NCI-H82 (cell line): ENCODE results near the gene DNAJC18.
"Not testable (repeated sequence)": the region's sequence is repeated elsewhere in the genome, so short reads cannot be mapped to it uniquely, and the experiment has no call there.

Source experiments
- DNase-seq: peaks from one replicate; lab custom pipeline; 2025; lab: John Stamatoyannopoulos, UW

DNAJC18 gene

DNA sequence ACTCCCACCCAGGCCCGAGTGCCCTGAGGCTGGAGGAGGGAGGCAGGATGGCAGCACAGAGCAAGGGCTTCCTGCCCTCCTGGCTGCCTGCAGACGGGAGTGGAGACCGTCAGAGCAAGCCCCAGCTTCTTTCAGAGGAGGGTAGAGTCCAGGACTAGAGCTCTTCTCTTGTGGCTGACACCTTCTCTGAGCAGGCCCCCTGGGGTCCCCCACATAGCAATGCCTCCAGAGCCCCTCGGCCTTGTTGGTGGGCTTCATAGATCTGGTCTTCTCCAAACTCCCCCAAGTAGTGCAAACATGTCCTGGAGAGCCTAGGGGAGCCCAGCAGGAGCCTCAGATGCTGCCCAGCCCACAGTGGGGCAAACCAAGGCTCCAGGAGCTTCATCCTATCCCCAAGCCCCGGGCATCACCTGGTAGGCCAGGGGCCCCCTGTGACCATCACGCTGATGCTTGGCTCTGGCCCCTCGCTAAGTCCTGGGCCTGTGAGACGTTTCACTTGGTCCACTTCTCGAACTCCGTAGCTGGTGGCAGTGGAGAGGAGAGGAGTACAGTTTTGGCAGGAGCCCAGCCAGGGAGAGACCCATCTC lies 51.6 kb downstream of the DNAJC18 start:
- no peak for DNase-seq

DNA sequence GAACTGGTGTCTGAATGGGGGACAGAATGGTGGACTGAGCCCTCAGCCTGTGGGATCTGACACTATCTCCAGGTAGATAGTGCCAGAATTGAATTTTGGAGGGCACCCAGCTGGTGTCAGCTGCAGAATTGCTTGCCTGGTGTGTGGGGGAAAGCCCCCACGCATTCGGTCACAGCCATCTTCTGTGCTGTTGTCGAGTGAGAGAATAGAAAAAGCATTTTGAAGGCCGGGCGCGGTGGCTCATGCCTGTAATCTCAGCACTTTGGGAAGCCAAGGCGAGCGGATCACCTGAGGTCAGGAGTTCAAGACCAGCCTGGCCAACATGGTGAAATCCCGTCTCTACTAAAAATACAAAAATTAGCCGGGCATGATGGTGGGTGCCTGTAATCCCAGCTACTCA lies 52.4 kb downstream of the DNAJC18 start:
- not testable (repeated sequence) for DNase-seq

DNA sequence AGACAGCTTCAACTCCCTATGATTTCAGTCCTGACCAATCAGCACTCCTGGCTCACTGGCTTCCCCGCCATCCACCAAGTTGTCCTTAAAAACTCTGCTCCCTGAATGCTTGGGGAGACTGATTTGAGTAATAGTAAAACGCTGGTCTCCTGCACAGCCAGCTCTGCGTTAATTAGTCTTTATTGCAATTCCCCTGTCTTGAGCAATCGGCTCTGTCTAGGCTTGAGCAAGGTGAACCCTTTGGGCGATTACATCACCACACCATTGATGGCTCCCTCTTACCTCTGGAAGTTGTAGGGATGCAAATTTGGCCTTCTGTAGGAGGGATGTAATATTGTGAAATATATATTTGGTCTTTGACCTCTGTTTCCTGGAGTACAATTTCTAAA lies 53.3 kb downstream of the DNAJC18 start:
- no peak for DNase-seq

DNA sequence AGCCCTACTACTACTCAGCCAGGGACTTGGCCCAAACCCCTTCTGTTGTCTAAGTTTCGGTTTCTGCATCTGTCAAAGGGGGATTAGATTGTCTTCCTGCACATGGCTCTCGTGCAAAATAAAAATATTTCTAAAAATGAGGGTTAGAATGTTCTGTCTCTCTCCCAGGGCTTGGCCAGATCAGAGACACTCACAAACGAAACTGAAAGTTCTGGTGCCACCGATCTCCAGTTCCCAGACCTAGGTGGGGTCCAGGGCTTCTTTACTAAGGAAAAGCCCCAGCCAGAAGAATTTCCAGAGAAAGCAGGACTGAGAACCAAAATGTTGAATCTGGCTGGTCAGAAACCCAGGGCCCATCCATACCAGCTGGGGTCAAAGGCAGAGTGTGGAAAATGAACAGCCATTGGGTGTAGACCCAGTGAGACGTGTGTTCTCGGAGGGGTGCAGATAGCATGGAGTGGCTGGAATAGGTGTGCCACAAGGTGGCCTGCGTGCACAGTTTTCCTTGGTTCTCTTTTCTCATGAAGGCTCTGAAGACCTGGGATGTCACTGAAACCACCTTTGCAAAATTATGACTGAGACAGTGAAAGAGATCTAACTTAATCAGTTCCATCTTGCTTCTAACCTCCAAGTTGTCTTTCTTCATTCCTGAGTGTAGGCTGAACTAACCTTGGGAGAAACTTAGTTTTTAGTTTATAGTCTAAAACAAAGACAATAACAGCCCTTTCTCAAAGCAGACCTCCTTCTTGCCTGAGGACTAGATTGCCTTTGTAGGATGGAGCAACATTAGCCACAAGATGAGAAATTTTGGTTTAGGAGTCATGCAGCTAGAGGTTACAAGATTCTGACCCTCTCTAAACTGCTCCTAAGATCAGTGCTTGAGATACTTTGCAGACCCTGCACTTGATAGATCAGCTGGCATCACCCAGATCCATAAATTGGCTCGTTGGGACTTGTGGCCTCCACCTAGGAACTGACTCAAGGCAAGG lies 54.0 kb downstream of the DNAJC18 start:
- DNase-seq, result no peak

DNA sequence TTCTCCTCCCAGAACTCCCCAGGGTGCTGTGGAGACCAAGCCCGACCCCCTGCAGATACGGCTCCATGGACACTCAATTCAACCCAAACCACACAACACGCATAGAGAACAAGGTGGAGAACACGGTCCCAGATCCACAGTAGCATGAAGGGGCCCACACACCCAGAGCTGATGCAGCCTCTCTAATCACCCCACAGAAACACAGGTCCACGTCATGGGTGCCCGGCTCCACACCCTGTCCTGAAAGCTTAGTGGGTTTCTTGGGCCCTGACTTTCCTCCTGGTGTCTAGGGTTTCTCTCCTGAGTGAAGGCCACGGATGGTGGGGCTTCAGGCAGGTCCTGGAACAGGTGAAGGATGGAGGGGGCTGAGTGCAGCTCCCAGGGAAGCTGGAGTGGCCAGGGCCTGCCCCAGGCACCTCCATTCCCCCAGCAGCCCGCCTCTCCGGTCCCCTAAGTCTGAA lies 54.7 kb downstream of the DNAJC18 start:
- no peak for DNase-seq

DNA sequence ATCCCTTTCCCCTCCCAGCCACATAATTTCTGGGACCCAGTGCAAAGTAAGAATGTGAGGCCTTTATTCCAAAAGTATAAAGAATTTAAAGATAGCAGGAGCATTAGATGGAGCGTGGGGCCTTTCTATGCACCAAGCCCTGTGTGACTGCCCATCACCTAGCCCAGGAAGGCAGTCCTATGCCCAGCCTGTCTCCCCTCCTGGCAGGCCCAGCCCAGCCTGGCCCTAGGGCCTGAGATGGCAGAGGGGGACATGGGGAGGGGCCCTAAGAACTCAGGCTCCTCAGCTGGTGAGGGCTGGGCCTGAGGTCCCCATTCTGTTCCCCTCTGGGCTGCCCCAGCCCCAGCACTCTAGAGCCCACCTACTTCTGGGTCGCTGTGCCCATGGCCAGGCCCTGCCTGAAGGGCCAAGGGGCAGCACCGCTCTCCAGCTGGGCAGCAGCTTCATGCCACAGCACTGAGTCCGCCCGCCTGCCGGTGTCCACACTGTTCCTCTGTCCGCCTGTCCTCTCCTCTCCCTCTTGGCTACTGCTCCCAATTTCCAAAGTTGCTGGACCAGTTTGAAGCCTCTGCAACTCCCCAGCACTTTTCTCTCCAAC lies 55.2 kb downstream of the DNAJC18 start:
- no peak for DNase-seq

DNA sequence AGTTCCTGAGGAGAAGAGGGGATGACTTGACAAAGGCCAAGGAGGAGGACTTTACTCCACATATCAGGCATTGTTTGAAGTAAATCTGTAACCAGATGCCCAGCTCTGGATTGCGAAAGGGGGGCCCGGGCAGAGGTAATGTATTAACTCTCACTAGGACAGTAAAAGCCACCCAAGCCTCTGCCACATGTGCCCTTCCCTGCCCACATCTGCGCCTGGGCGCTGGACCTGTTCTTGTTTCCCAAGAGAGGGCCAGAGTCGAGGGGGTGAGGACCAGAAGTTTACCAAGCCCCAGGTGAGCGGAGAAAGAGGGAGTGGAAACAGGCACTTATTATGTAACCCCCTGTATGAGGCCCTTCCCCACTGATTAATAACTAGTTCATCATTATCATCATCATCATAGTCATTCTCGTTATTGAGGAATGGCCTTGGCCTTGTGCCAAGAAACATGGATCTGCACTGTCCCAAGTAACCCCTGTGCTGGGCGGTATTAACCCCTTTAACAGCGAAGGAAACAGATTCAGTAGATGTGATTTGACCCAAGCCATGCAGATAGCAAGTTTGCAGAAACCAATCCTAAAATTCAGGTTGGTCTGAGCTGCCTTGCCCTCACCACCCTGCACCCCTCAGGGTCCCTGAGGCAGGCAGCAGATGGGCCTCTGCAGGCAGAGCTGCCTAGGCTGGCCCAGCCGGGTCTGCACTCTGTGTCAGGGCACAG lies 55.9 kb downstream of the DNAJC18 start, which contains the start of gene SLC23A1:
SLC23A1 (minus strand) TSS at position 23 of the 718 bp plus-strand sequence. CDS start 44 bp downstream, outside the sequence.
- DNase-seq, result no peak

DNA sequence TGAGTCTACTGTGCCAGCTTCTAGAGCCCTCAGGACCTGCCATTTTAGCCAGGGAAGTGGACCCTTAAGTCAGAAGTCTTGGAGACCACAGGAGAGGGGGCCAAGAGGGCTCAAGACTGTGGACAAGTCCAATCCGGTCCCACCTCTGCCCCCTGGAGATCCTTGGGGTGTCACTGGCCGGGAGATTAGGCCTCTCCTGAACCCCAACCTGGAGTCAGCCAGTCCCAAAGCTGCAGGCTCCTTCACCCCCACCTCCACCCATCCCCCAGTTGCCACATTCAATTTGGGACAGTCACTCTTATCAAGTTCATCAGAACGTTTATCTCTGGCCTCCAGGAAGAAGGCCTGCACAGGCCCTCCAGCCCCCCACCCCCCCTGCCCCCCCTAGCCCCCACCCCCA lies 56.5 kb downstream of the DNAJC18 start:
- DNase-seq, result no peak

DNA sequence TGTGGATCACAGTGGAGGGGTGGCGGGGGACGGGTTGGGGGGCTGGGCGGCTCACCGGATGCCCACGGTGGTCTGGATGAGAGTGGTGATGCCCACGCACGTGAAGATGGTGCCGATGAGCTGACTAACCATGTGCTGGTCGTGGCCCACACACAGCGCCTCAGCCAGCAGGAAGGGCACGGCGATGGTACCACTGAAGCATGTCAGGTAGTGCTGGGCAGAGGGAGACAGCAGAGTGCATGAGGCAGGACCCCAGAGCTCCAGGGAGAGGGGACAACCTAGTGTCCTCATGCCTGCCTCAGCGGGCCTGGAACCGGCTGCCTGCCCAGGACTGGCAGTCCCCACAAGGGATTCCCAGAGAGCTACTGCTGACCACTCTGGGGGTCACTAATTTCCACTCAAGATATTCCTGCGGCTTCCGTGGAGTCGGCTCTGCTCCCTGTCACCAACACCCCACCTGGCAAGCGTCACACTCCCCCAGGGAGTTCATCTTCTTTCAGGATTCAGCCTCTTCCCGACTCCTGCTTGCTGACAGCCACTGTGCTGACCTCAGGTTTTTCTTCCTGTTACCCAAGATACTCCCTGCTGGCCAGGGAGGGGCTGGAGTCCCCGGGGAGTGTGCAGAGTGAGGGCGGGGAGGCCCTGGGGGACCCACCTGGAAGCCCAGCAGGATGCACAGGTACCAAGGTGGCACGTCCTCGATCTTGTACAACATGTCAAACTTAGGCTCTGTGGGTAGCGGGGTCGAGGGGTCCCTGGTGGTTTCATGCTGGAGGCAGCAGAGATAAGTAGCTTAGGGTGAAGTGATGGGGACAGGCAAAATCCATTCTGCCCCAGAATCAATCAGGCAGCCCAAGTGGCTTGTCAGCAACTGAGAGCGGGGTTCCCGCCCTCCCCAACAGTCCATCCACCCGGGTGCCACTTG lies 57.2 kb downstream of the DNAJC18 start:
- no peak for DNase-seq

DNA sequence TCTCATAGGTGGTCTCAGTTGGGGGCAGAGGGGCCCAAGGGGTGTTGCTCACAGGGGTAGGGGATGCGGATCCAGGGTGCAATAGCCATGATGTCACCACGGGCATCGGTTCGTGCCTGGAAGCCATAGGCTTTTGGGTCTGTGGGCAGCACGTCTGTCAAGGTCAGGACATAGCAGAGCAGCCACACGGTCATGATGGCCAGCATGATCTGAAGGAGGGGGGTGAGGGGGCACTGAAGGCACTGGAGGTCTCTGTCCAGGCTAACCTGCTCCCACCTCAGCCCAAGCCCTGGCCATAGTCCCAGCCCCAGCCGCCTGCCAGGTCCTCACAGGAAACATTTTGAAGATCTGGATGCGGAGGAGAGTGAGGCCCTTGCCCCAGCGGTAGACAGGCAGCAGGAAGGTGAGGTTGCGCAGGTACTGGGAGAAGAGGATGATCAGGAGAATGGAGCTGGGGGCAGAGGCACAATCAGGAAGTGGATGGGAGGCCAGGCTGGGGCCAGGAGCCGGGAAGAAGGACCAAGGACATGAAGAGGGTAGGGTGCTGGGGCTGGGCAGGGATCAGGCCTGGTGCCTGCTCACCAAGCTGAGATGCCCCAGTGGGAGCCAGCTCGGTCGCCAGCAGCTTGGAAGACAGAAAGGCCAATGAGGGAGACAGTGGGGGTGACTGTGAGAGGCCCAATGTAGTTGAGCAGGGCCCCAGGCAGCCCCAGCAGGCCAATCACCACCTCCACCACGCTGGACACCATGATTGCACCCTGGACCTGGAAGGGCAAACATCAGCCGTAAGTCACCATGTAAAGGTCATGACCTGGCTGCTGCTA lies 59.5 kb downstream of the DNAJC18 start:
- DNase-seq, result no peak

DNA sequence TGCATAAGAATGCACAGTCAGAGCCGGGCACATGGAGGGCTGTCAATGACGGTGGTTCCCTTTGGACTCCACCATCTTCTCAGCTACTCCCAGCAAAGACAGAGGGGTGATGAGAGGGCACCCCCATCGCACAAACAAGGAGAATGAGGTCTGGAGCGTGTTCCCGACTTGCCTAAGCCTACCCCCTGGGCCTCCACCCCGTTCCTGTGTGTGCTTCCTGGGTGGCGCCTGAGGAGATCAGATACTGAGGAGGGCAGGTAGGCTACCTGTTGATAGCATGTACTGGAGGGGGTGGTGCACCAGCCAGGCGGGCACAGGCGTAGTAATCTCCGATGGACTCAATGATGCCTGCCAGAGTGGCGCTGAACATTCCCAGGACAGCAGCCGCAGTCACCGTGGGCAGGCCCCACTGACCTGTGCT lies 60.4 kb downstream of the DNAJC18 start:
- DNase-seq, result no peak

DNA sequence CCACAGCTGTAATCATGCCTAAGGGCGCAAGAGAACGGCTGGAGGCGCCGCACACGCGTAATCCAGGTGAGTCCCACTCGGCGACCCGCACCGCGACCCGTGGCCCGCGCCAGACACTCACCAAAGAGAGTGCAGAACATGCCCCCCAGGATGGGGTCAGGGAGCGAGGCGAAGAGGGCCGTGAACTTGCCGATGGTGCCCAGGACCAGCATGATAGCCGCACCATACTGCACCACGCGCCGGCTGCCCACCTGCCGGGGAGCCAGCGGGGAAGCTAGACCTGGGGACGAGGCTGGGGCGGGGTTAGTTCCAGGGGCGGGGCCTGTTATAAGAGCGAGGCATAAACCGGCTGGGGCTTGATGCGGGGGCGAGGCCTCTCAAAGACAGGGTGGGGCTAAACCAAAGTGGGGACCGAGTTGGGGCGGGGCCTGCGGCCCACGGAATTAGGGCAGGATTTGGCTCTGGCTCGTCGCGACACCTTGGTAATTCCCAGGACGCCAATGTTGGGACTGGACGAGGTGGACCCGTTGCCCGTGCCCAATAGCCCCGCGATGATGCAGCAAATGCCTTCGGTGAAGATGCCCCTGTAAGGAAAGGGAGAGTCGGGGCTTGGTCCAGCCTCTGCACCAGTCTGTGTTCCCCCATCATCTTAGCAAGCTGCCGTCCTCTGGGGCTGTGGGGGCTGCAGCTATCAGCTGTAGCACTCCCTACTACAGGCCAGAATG lies 61.1 kb downstream of the DNAJC18 start:
- no peak for DNase-seq

DNA sequence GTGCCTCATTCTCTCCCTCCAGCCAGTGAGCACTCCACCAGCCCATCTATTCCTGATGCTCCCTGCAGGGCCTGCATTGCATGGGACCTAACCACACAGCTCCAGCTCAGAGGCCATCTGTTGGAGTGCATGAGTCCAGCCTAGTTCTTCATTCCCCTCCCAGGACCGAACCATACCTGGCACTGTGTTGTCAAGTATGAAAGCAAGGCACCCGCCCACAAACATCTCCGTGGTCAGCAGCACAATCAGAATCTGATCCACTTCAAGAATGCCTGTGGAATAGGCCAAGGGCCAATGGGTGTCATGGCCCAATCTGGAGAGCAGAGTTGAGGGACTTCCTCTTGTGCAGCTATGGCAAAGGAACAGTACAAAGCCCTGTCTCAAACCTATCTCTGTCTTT lies 62.1 kb downstream of the DNAJC18 start:
- no peak for DNase-seq

DNA sequence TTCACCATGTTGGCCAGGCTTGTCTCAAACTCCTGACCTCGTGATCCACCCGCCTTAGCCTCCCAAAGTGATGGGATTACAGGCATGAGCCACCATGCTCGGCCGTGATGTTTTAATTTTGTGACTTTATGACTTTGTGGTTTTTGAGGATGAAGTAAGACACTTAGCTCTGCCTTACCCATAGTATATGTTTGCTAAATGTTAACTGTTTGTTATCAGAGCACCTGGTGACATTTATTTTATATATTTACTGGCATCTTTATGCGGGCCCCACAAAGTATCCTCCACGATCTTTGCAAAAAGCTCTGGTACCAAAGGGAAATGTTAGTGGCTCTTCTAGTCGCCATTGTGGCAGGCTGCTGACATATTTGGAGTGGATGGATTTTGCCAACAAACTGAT lies 63.0 kb downstream of the DNAJC18 start:
- DNase-seq, result no peak

DNA sequence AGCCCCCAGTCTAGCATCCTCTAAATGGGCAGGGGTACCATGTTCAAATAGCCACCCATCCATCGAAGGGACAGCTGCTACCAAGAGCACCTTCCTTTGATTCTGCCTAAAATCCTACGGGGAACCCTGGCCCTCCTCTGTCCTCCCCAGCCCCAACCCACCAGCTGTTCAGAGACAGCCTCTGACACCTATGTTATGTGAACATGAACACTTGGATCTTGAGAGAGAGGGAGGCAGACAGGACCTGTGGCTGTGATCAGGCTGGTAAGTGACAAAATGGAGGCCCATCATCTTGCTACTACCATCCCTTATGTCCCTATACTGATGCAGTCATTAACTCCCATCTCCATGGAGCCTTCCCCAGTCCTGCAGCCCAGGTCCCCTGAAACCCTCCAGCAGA lies 64.4 kb downstream of the DNAJC18 start:
- no peak for DNase-seq

DNA sequence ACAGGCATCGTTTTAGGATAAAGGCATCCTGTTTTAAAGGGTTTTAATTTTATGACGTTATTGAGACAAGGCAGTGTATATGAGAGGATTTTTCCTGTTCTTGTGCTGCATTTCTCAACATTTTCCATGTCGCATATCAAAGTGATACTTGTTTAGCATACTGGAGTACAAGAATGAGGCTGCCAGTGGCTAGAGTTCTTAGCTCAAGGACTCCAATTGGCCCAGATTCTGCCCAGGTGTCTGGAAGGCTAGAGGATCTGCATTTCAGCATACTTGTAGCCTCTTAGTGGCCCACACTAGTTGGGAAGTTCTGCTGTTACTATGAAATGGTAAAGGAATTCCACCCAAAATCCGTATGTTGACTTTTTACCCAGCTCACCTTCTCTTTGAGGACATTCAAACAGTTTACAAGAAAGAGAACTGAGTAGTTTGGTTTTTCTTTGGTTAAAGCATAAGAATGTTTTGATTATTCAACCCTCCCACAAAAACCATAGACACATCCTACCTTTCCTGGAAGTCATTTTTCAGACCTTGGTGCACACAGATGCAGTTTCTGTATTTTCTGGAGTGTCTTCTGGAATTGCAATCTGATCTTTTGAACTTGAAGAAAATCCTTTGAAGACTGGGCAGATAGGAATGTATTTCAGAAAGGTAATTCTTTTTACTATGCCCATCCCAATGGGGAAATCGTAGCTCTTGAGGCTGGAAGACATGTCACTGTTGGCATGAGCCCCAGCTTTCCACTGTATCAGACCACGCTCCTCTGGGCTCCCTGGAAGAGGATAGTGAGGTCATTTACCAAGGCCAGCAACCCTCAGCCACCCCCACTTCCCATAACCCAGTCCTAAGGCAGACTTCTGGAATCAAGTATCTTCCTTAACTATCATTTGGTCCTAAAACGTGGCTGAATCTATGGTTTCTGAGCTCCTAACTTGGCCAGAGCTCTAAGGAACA lies 67.6 kb downstream of the DNAJC18 start:
- no peak for DNase-seq

DNA sequence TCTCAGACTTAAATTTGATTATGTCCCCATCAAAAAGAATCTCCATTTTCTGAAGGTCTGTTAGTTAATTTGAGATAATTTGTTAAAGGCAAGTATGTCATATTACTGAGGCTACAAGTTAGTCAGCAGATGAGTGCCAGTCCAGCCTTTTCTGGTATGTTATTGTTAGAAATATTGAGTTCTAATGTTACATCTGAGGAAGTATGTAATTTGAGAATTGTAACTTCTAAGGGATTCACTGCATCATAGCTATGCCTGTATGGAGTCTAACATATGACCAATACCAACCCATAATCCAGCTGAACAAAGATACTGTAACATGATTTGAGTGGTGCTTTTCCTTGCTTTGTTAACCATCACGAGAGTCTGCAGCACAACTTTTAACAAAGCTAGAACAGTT lies 70.1 kb downstream of the DNAJC18 start:
- no peak for DNase-seq

DNA sequence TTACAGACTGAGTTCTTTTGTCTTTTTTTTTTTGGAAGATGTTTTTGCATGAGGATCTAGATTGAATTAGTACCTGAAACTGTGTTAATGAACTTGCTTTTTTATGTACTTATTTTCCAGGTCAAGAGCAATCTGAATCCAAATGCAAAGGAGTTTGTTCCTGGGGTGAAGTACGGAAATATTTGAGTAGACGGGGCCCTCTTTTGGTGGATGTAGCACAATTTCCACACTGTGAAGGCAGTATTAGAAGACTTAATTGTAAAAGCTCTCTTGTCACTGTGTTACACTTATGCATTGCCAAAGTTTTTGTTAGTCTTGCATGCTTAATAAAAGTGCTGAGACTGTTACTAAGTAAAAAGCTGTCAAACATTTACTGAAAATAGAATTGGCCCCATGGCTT lies 70.7 kb downstream of the DNAJC18 start:
- no peak for DNase-seq
